Heart left ventricle (tissue), 13 donors: ENCODE data around the gene AKR1C4.

Source experiments
- POLR2A ChIP-seq, 2 donors: fragments of 450-650 bp; IDR thresholded peaks; one replicate each; pipeline ENCODE4 v1.6.1; 2017; ENCODE audit warnings: antibody characterized with exemption in 2 of 2, mild to moderate bottlenecking in 2 of 2, moderate library complexity in 2 of 2
- TF ChIP-seq, protein P1 (sequence below), 12 donors: fragments of 200-600 bp; sonication (generic) in 4 of 12; IDR thresholded peaks; one replicate each; pipeline versions ENCODE4 v1.5.0 to v1.8.0; 2018 to 2022; ENCODE audit warnings: antibody characterized with exemption in 12 of 12, mild to moderate bottlenecking in 5 of 12
- donor health status: ischemic (EF 13 %, LVEDD 7.1; RV severe dilation, severe dysfunction).
- donor health status: DM: no; HTN: yes; CAD: no.
- donor health status: DM: no; HTN: no; CAD: no.
- donor health status: ischemic (EF 25% LVEDD 6.9; RV normal size, moderate dysfunction).
- donor health status: ischemic (EF 25% LVEDD 5.7; RV mildly dilated, moderate dysfunction).
- donor health status: ischemic (EF 35%, LVEDD 5.7; RV mildly dilated, moderate dysfunction).
- donor health status: nonischemic (EF 11% LVEDD 7.7; RV severe dilation, severe dysfunction).
- donor health status: DM: yes; HTN: yes; CAD: no.
- donor health status: PGD.
- donor health status: ischemic (EF 29% LVEDD 5.4; RV normal size, mild dysfunction).
- donor health status: nonischemic (EF 23%, LVEDD 6.1; RV moderate dilation, normal function).

GRCh38 chr10:5147981-5148677 lies 48.5 kb upstream of the AKR1C4 start:
- TF ChIP-seq, protein P1, sequence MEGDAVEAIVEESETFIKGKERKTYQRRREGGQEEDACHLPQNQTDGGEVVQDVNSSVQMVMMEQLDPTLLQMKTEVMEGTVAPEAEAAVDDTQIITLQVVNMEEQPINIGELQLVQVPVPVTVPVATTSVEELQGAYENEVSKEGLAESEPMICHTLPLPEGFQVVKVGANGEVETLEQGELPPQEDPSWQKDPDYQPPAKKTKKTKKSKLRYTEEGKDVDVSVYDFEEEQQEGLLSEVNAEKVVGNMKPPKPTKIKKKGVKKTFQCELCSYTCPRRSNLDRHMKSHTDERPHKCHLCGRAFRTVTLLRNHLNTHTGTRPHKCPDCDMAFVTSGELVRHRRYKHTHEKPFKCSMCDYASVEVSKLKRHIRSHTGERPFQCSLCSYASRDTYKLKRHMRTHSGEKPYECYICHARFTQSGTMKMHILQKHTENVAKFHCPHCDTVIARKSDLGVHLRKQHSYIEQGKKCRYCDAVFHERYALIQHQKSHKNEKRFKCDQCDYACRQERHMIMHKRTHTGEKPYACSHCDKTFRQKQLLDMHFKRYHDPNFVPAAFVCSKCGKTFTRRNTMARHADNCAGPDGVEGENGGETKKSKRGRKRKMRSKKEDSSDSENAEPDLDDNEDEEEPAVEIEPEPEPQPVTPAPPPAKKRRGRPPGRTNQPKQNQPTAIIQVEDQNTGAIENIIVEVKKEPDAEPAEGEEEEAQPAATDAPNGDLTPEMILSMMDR (IDR thresholded peaks at IDR 0.05) = no peak
- TF ChIP-seq POLR2A (IDR thresholded peaks at IDR 0.05) = no peak
